Keratinocyte (primary cell): Measurements from ENCODE around the gene DES. TPM values are rescaled to one million over a fixed set of nuclear protein-coding genes. Genes with fewer than 3 reads are reported as not detected.

Experiments
- DNase-seq: peaks from one replicate; pipeline ENCODE4 v3.0.0-alpha.2; 2011; ENCODE audit warnings: low read depth, missing footprints, low spot score
- FAIRE-seq: peaks from 2 replicates; lab custom pipeline; 2011; peaks lifted over from hg19 to GRCh38; lab: Jason Lieb, UNC
- H2AFZ ChIP-seq: 2 replicates; pipeline ENCODE4 v1.6.0; 2012; ENCODE audit warnings: low read length, control low read depth, inconsistent platforms; ENCODE audit not compliant: control insufficient read depth
- H3K27ac ChIP-seq: 2 replicates; pipeline ENCODE4 v1.5.1; 2011; ENCODE audit warnings: low read length; ENCODE audit not compliant: control insufficient read depth, insufficient read depth
- H3K27me3 ChIP-seq: 3 replicates; pipeline ENCODE4 v1.6.0; 2011; ENCODE audit warnings: low read length; ENCODE audit not compliant: control insufficient read depth, insufficient read depth; ENCODE audit errors: extremely low read depth
- H3K36me3 ChIP-seq, 2 experiments: 2 replicates in 1 of 2; 3 replicates in 1 of 2; pipeline ENCODE4 v1.5.1; 2011; ENCODE audit warnings: low read length in 2 of 2, mild to moderate bottlenecking in 1 of 2; ENCODE audit not compliant: control insufficient read depth in 2 of 2, insufficient read depth in 2 of 2; ENCODE audit errors: extremely low read depth in 1 of 2
- H3K4me1 ChIP-seq: 3 replicates; pipeline ENCODE4 v1.5.1; 2011; ENCODE audit warnings: low read length; ENCODE audit not compliant: control insufficient read depth, insufficient read depth; ENCODE audit errors: extremely low read depth
- H3K4me2 ChIP-seq: 3 replicates; pipeline ENCODE4 v1.6.0; 2011; ENCODE audit warnings: low read depth, low read length; ENCODE audit not compliant: control insufficient read depth, insufficient read depth; ENCODE audit errors: extremely low read depth
- H3K4me3 ChIP-seq, 3 experiments: fragments of 200-600 bp in 1 of 3; sonication (generic) in 1 of 3; 2 replicates in 2 of 3; 3 replicates in 1 of 3; pipeline ENCODE4 v1.5.1; 2011 to 2016; ENCODE audit warnings: low read length in 3 of 3, mild to moderate bottlenecking in 3 of 3, control low read depth in 2 of 3, inconsistent platforms in 1 of 3, low read depth in 1 of 3, mixed read lengths in 1 of 3, mixed run types in 1 of 3, moderate library complexity in 1 of 3; ENCODE audit not compliant: control insufficient read depth in 2 of 3, insufficient read depth in 2 of 3; ENCODE audit errors: extremely low read depth in 1 of 3
- H3K79me2 ChIP-seq: 2 replicates; pipeline ENCODE4 v1.6.0; 2012; ENCODE audit warnings: low read length; ENCODE audit not compliant: control insufficient read depth, insufficient read depth
- H3K9ac ChIP-seq: 3 replicates; pipeline ENCODE4 v1.6.0; 2011; ENCODE audit warnings: low read length; ENCODE audit not compliant: control insufficient read depth, insufficient read depth; ENCODE audit errors: extremely low read depth
- H3K9me1 ChIP-seq: 3 replicates; pipeline ENCODE4 v1.6.0; 2011; ENCODE audit warnings: low read length; ENCODE audit not compliant: control insufficient read depth, insufficient read depth; ENCODE audit errors: extremely low read depth
- H3K9me3 ChIP-seq: 2 replicates; pipeline ENCODE4 v1.5.1; 2012; ENCODE audit warnings: low read depth, low read length; ENCODE audit not compliant: control insufficient read depth
- H4K20me1 ChIP-seq: 3 replicates; pipeline ENCODE4 v1.6.0; 2011; ENCODE audit warnings: low read length; ENCODE audit not compliant: control insufficient read depth, insufficient read depth; ENCODE audit errors: extremely low read depth
- CTCF ChIP-seq, 3 experiments: IDR thresholded peaks in 1 of 3; conservative IDR thresholded peaks in 1 of 3; optimal IDR thresholded peaks in 1 of 3; 2 replicates in 2 of 3; 3 replicates in 1 of 3; pipeline versions ENCODE3 to v1.5.1; 2011; ENCODE audit warnings: low read length in 3 of 3, mild to moderate bottlenecking in 3 of 3, moderate library complexity in 2 of 3, control low read depth in 1 of 3, inconsistent platforms in 1 of 3; ENCODE audit not compliant: insufficient read depth in 2 of 3; ENCODE audit errors: extremely low read depth in 1 of 3
- EZH2 ChIP-seq: IDR thresholded peaks from one replicate; pipeline ENCODE4 v1.6.1; 2012; ENCODE audit warnings: inconsistent platforms, mild to moderate bottlenecking, low read length, moderate library complexity
- dilution Hi-C: fragments of 300-500 bp; cut with MboI; formaldehyde crosslinking; loops from one replicate; pipeline ENCODE4 v1.7.0; 2020; ENCODE audit warnings: low sequenced_read_pairs; ENCODE audit not compliant: extremely low pct_ligation_motif_present
- polyA plus RNA-seq, 5 experiments: library from polyadenylated mRNA; depleted of rRNA in 3 of 5; stranded (reverse) in 3 of 5; stranded (forward) in 1 of 5; unstranded in 1 of 5; fragments of >200 nt; gene quantifications; 1 replicate in 1 of 5; 2 replicates in 3 of 5; 3 replicates in 1 of 5; pipeline versions ENCODE4 v1.2.1 to v1.2.3, GENCODE V29; 2011 to 2012; ENCODE audit warnings: missing spikeins in 2 of 5, low read depth in 1 of 5, low replicate concordance in 1 of 5

The DES gene
- polyA plus RNA-seq, 1 donor (not counting 4 experiments of a cell fraction or from before 2014, with no cell fraction given) = not detected

DNA sequence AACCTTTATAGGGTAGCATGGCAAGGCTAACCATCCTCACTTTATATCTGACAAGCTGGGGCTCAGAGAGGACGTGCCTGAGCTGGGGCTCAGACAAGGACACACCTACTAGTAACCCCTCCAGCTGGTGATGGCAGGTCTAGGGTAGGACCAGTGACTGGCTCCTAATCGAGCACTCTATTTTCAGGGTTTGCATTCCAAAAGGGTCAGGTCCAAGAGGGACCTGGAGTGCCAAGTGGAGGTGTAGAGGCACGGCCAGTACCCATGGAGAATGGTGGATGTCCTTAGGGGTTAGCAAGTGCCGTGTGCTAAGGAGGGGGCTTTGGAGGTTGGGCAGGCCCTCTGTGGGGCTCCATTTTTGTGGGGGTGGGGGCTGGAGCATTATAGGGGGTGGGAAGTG, 1.2 kb upstream of the DES start:
- H3K4me3 ChIP-seq = no peak overlapping the region
- H3K9me3 ChIP-seq = peaks cover 2% of the 10 kb centered on the region
- TF ChIP-seq EZH2 (no peak), CTCF (optimal IDR thresholded peaks at IDR 0.05 in 1 of 3, IDR thresholded peaks at IDR 0.05 in 1 of 3, conservative IDR thresholded peaks at IDR 0.05 in 1 of 3; ENCODE audit: extremely low read depth in 1 of 3, insufficient read depth in 2 of 3, low read length in 3 of 3) (no peak)
- no peaks in the 10 kb centered on the region for H3K4me1 ChIP-seq
- FAIRE-seq (no peak), DNase-seq (no peak)
- H3K9me1 ChIP-seq = no peaks in the 10 kb centered on the region
- H3K27me3 ChIP-seq = peaks cover 34% of the 10 kb centered on the region
- H3K9ac ChIP-seq = no peak overlapping the region
- no peak overlapping the region for H3K4me2 ChIP-seq
- no peaks in the 10 kb centered on the region for H4K20me1 ChIP-seq
- dilution Hi-C loops = no loop called here
- no peaks in the 10 kb centered on the region for H3K79me2 ChIP-seq
- H2AFZ ChIP-seq = no peak overlapping the region
- H3K36me3 ChIP-seq = no peaks in the 10 kb centered on the region
- no peak overlapping the region for H3K27ac ChIP-seq

DNA sequence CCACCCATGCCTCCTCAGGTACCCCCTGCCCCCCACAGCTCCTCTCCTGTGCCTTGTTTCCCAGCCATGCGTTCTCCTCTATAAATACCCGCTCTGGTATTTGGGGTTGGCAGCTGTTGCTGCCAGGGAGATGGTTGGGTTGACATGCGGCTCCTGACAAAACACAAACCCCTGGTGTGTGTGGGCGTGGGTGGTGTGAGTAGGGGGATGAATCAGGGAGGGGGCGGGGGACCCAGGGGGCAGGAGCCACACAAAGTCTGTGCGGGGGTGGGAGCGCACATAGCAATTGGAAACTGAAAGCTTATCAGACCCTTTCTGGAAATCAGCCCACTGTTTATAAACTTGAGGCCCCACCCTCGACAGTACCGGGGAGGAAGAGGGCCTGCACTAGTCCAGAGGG, 803 bp upstream of the DES start:
- H3K4me2 ChIP-seq = no peak overlapping the region
- H3K4me3 ChIP-seq = no peak overlapping the region
- no peak overlapping the region for H3K9ac ChIP-seq
- dilution Hi-C loops = no loop called here
- no peaks in the 10 kb centered on the region for H4K20me1 ChIP-seq
- H2AFZ ChIP-seq = no peak overlapping the region
- no peaks in the 10 kb centered on the region for H3K9me1 ChIP-seq
- no peak for TF ChIP-seq EZH2
- no peak for TF ChIP-seq CTCF (optimal IDR thresholded peaks at IDR 0.05 in 1 of 3, IDR thresholded peaks at IDR 0.05 in 1 of 3, conservative IDR thresholded peaks at IDR 0.05 in 1 of 3; ENCODE audit: extremely low read depth in 1 of 3, insufficient read depth in 2 of 3, low read length in 3 of 3)
- no peaks in the 10 kb centered on the region for H3K79me2 ChIP-seq
- peaks cover 34% of the 10 kb centered on the region for H3K27me3 ChIP-seq
- no peaks in the 10 kb centered on the region for H3K4me1 ChIP-seq
- FAIRE-seq (no peak), DNase-seq (no peak)
- H3K36me3 ChIP-seq = no peaks in the 10 kb centered on the region
- peaks cover under 1% of the 10 kb centered on the region for H3K9me3 ChIP-seq
- no peak overlapping the region for H3K27ac ChIP-seq
